GM21381 (cell line): ENCODE results near the gene ENDOV.

Experiments
- ATAC-seq: cut with Tn5 transposase; IDR thresholded peaks from one replicate; pipeline ENCODE4 v1.9.1; 2021; ENCODE audit warnings: mild to moderate bottlenecking, moderate library complexity; ENCODE audit not compliant: unreplicated experiment

Gene ENDOV

GRCh38 chr17:80447790-80448189 lies 32.8 kb downstream of the ENDOV start:
- no peak for ATAC-seq

- no peak for ATAC-seq
These were observed 34.4 kb downstream of the ENDOV start for GRCh38 chr17:80449194-80449929.

DNA sequence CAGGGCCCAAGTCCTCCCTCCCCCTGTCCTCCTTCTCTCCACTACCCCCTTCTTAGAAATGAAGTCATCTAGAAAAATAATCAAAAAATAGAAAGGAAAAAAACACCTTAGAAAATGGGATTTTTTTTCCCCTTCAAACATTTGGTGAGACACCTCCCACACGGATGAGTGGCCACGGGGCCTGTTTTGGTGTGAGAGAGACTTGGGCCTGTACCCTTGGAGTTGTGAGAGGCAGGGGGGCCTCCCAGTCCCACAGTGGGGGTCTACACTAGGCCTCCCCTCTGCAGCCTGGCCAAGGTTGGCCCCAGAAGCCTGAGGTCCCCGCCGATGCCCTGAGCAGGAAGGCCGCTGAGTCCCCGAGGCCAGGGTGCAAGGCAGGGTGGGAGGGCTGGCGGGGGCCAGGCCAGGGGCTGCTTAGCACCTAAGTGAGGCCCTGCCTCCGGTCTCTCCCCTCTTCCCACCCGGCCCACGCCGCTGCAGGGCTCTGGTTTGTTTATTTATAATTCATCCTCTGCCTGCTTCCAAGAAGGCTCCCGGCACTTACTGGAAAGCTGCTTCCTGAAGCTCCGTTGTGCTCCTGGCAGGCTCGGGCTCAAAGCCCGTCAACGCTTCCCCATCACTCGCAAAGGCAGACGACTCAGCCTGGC lies 35.1 kb downstream of the ENDOV start:
- no peak for ATAC-seq

DNA sequence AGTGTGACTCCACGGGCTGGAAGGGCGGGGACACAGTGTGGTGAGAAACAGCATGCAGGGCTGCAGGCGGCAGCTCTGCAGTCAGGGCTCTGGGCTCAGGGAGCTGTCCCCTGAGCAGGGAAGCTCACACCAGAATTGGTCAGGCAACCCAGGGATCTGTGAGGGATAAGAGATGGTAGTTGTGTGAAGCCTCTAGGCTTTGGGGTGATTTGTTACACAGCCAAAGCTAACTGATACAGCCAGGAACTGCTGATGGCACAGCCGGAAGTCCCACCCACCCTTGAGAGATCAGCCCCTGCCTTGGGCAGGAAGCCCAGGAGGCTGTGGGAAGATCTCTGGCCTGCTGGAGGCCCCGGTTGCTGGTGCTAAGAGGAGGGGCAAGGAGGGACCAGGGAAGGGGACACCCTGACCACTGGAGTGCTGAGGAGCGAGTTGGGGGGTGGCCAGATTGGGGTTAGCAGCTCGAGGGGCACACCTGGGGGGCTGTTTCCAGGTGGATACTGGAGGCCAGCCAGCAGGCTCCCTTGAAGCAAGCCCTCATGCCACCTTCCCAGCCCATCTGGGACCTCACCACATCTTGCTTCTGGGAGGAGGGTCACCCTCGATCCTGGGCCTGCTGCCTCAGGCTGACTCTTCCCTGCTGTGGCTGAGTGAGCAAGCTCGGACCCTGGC lies 36.3 kb downstream of the ENDOV start:
- no peak for ATAC-seq

- no peak for ATAC-seq
These were observed 37.4 kb downstream of the ENDOV start for GRCh38 chr17:80452173-80452915.

- ATAC-seq, result no peak
These were observed 38.4 kb downstream of the ENDOV start for GRCh38 chr17:80453126-80453997.

DNA sequence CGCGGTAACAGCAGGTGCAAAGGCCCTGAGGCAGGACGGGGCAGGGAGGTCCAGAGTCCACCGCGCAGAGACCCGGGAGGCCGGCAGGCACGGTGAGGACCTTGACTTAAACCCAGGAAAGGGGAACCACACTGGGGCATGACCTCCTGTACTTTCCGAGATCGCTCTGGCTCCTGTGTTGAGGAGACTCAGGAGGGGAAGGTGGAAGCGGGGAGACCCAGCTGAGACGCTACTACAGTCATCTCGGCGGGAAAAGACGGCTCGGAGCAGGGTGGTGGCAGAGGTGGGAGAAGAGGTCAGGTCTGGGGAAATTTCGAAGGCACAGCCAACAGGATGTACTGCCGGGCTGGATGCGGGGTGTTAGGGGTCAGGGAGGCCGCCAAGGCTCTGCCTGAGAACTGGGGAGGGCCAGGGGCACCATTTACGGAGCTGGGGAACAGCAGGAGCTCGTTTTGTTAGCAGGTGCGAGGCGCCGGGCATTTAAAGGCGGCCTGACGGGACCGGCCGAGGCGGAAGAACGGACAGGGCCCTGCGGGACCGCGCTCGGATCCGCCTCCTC lies 39.1 kb downstream of the ENDOV start:
- no peak for ATAC-seq

GRCh38 chr17:80454557-80455335 lies 39.8 kb downstream of the ENDOV start:
- ATAC-seq, result peak; percentile 85

- ATAC-seq, result no peak
These were observed 40.4 kb downstream of the ENDOV start for GRCh38 chr17:80455336-80455710.

DNA sequence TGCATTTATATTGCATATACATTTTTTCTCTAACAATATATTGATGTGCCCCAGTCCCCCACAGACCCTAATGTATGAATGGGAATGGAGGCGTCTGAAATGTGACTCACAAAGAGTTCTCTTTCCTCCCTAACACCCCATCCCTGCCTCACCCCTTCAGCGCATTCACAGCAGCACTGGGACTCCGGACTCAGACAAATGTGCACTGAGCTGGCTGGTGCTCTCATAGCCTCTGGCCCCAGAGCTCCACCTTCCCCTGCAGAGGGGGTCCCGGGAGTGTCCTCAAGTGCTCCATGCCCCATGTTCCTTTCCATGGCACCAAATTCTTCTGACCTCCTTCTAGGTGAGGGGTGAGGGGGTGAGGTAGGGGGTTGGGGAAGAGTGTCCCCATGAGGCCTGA lies 40.8 kb downstream of the ENDOV start:
- no peak for ATAC-seq

GRCh38 chr17:80456465-80457235 lies 41.7 kb downstream of the ENDOV start:
- ATAC-seq, result no peak

- ATAC-seq, result no peak
These were observed 42.4 kb downstream of the ENDOV start for GRCh38 chr17:80457236-80457856.

- ATAC-seq, result no peak
These were observed 43.0 kb downstream of the ENDOV start for GRCh38 chr17:80458016-80458415.

GRCh38 chr17:80459234-80459633 lies 44.3 kb downstream of the ENDOV start:
- ATAC-seq, result no peak

DNA sequence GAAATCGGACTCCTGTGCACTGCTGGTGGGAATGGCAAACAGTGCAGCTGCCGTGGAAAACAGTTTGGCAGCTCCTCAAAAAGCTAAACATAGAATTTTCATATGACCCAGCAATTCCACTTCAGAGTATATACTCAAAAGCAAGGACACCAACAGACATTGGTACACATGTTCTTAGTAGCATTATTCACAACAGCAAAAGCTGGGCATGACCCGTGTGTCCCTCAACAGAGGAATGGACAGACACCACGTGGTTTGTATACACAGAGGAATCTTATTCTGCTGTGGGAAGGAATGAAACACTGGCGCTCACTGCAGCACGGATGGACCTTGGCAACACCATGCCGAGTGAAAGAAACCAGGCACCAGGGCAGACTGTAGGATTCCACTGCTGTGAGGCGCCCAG lies 45.5 kb downstream of the ENDOV start:
- no peak for ATAC-seq

- no peak for ATAC-seq
These were observed 46.7 kb downstream of the ENDOV start for GRCh38 chr17:80461528-80462160.

DNA sequence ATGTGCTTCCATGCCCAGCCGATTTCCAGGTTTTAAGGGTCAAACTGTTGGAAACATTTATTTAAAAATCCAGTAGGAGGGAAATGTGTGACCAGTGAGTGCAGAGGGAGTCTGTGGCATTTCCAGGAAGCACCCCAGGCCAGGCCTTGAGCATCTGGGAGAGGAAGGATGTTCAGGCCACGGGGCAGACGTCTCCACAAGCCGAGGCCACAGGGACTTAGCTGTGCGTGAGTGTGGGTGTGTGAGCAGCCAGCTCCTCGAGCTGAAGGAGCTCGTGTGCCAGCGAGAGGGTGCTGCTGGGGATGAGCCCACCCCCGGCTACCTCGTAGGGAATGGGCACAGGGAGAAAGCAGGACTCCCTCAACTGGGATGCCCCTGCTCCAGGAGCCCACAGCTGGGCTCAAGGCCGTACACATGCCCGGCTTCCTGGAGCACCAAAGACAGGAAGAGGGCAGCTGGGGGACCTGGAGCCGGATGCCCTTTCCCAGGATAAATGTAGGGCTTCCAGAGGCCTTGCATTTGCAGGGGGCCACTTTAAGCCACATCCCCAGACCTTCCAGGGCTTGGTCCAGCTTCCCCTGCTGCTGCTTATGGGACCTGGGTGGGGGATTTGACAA lies 48.9 kb downstream of the ENDOV start:
- no peak for ATAC-seq
